Endothelial cell of umbilical vein (primary cell): ENCODE results near the gene KIAA1217. TPM values are rescaled to one million over a fixed set of nuclear protein-coding genes. Genes with fewer than 3 reads are reported as not detected.

Source experiments
- BruUV-seq: library from RNA; stranded (reverse); fragments of 400-500 nt; replicated peaks from 2 replicates; lab custom pipeline; 2021; lab: Mats Ljungman, UMichigan
- CTCF ChIA-PET: fragments of 300-600, 350-600 bp; sonication (Branson Sonifier 250); formaldehyde crosslinking; loops from one replicate; lab custom pipeline; 2021; ENCODE audit warnings: antibody characterized with exemption, inconsistent platforms; lab: Charles Lee
- POLR2A ChIA-PET: fragments of 300-600, 350-600 bp; sonication (Branson Sonifier 250); formaldehyde crosslinking; loops from one replicate; lab custom pipeline; 2021; ENCODE audit warnings: antibody characterized with exemption, inconsistent platforms; lab: Charles Lee
- DNase-seq: peaks from one replicate; pipeline ENCODE4 v3.0.0-alpha.2; 2011; ENCODE audit warnings: low read depth, low spot score
- FAIRE-seq: peaks from 2 replicates; lab custom pipeline; 2011; peaks lifted over from hg19 to GRCh38; lab: Jason Lieb, UNC
- H2AFZ ChIP-seq: 2 replicates; pipeline ENCODE4 v1.6.0; 2012; ENCODE audit warnings: low read depth, low read length, control low read depth, inconsistent platforms
- H3K27ac ChIP-seq: 2 replicates; pipeline ENCODE4 v1.5.1; 2011; ENCODE audit warnings: low read depth, mild to moderate bottlenecking, control low read depth, low read length, moderate library complexity; ENCODE audit not compliant: insufficient read depth
- H3K27me3 ChIP-seq, 2 experiments: 2 replicates each; pipeline versions ENCODE4 v1.6.0 to v1.6.1; 2011; ENCODE audit warnings: low read length in 2 of 2, mixed read lengths in 1 of 2; ENCODE audit not compliant: control insufficient read depth in 2 of 2, insufficient read depth in 2 of 2
- H3K36me3 ChIP-seq, 2 experiments: 2 replicates in 1 of 2; 3 replicates in 1 of 2; pipeline ENCODE4 v1.5.1; 2011; ENCODE audit warnings: low read length in 2 of 2, mild to moderate bottlenecking in 1 of 2, moderate library complexity in 1 of 2; ENCODE audit not compliant: control insufficient read depth in 2 of 2, insufficient read depth in 2 of 2; ENCODE audit errors: extremely low read depth in 1 of 2
- H3K4me1 ChIP-seq: 3 replicates; pipeline ENCODE4 v1.5.1; 2011; ENCODE audit warnings: mild to moderate bottlenecking, low read length; ENCODE audit not compliant: control insufficient read depth, insufficient read depth; ENCODE audit errors: extremely low read depth
- H3K4me2 ChIP-seq: 2 replicates; pipeline ENCODE4 v1.6.1; 2011; ENCODE audit warnings: low read length, control low read depth, mixed read lengths; ENCODE audit not compliant: insufficient read depth
- H3K4me3 ChIP-seq, 3 experiments: fragments of 200-600 bp in 1 of 3; sonication (generic), shearing (Covaris generic) in 1 of 3; replicated peaks in 1 of 3; 2 replicates each; pipeline ENCODE4 v1.5.1; 2011 to 2016; ENCODE audit warnings: control low read depth in 3 of 3, low read length in 3 of 3, mild to moderate bottlenecking in 2 of 3, inconsistent platforms in 1 of 3, low read depth in 1 of 3, moderate library complexity in 1 of 3; ENCODE audit not compliant: insufficient read depth in 1 of 3
- H3K79me2 ChIP-seq: 2 replicates; pipeline ENCODE4 v1.6.0; 2012; ENCODE audit warnings: low read length, inconsistent platforms; ENCODE audit not compliant: control insufficient read depth, insufficient read depth
- H3K9ac ChIP-seq: replicated peaks from 2 replicates; pipeline ENCODE3; 2011; ENCODE audit warnings: low read length, control low read depth; ENCODE audit not compliant: insufficient read depth; ENCODE audit errors: extremely low read depth
- H3K9me1 ChIP-seq: replicated peaks from 3 replicates; pipeline ENCODE4 v1.6.0; 2011; ENCODE audit warnings: mild to moderate bottlenecking, low read length; ENCODE audit not compliant: control insufficient read depth, insufficient read depth; ENCODE audit errors: extremely low read depth
- H3K9me3 ChIP-seq: replicated peaks from 2 replicates; pipeline ENCODE4 v1.5.1; 2012; ENCODE audit warnings: low read length, inconsistent platforms; ENCODE audit not compliant: control insufficient read depth, insufficient read depth
- H4K20me1 ChIP-seq: replicated peaks from 2 replicates; pipeline ENCODE3; 2011; ENCODE audit warnings: mild to moderate bottlenecking, low read length; ENCODE audit not compliant: control insufficient read depth, insufficient read depth; ENCODE audit errors: extremely low read depth
- CTCF ChIP-seq, 2 donors: IDR thresholded peaks; 1 replicate in 1 of 2; 2 replicates in 1 of 2; pipeline ENCODE4 v1.5.1; 2011; ENCODE audit warnings: low read length in 2 of 2, mild to moderate bottlenecking in 2 of 2, moderate library complexity in 2 of 2, control low read depth in 1 of 2, inconsistent platforms in 1 of 2, low read depth in 1 of 2; ENCODE audit not compliant: insufficient read depth in 1 of 2; ENCODE audit errors: extremely low read depth in 1 of 2
- EZH2 ChIP-seq: IDR thresholded peaks from 2 replicates; pipeline ENCODE4 v1.6.1; 2012; ENCODE audit warnings: borderline replicate concordance, low read depth, mild to moderate bottlenecking, moderate library complexity, low read length, inconsistent platforms; ENCODE audit not compliant: severe bottlenecking
- FOS ChIP-seq: IDR thresholded peaks from 2 replicates; pipeline ENCODE4 v1.6.1; 2011; ENCODE audit warnings: mild to moderate bottlenecking, low read length, moderate library complexity, borderline replicate concordance; ENCODE audit not compliant: insufficient read depth
- GATA2 ChIP-seq: IDR thresholded peaks from 2 replicates; pipeline ENCODE4 v1.7.0; 2011; ENCODE audit warnings: low read depth, mild to moderate bottlenecking, moderate library complexity, mixed read lengths, low read length; ENCODE audit not compliant: insufficient read length, insufficient read depth
- JUN ChIP-seq: IDR thresholded peaks from 2 replicates; pipeline ENCODE4 v1.6.1; 2011; ENCODE audit warnings: borderline replicate concordance, low read depth; ENCODE audit not compliant: insufficient read length, insufficient read depth
- MYC ChIP-seq: IDR thresholded peaks from one replicate; pipeline ENCODE4 v1.6.1; 2011; ENCODE audit warnings: mild to moderate bottlenecking, low read depth, low read length
- POLR2A ChIP-seq: IDR thresholded peaks from 2 replicates; pipeline ENCODE4 v1.6.1; 2012; ENCODE audit warnings: low read depth, mild to moderate bottlenecking, control low read depth, low read length
- POLR2AphosphoS5 ChIP-seq: IDR thresholded peaks from 2 replicates; pipeline ENCODE4 v1.6.1; 2012; ENCODE audit warnings: low read depth, mild to moderate bottlenecking, control low read depth, low read length, moderate library complexity; ENCODE audit not compliant: insufficient read depth
- dilution Hi-C: fragments of 300-500 bp; cut with MboI; formaldehyde crosslinking; loops from one replicate; pipeline ENCODE4 v1.15.0; 2019; ENCODE audit warnings: low sequenced_read_pairs; ENCODE audit not compliant: extremely low pct_ligation_motif_present
- intact Hi-C: fragments of 100-400 bp; cut with micrococcal nuclease; formaldehyde crosslinking; loops from one replicate; pipeline ENCODE4 v1.10.0; 2022
- polyA plus RNA-seq, 4 experiments: library from polyadenylated mRNA; depleted of rRNA in 3 of 4; stranded (reverse) in 3 of 4; unstranded in 1 of 4; fragments of >200 nt; gene quantifications; 2 replicates each; pipeline versions ENCODE4 v1.2.1 to v1.2.3, GENCODE V29; 2011 to 2012; ENCODE audit warnings: missing spikeins in 1 of 4
- total RNA-seq: library from RNA; stranded (reverse); gene quantifications from 2 replicates; pipeline ENCODE4 v1.2.3, GENCODE V29; 2021
- TF ChIP-seq, protein P1 (sequence below): IDR thresholded peaks from 2 replicates; pipeline ENCODE4 v1.6.1; 2011; ENCODE audit not compliant: insufficient read depth, insufficient read length

Gene KIAA1217
- total and polyA plus RNA-seq, 2 donors (not counting 3 experiments of a cell fraction or from before 2014, with no cell fraction given): 0.83 to 10.3 TPM

DNA sequence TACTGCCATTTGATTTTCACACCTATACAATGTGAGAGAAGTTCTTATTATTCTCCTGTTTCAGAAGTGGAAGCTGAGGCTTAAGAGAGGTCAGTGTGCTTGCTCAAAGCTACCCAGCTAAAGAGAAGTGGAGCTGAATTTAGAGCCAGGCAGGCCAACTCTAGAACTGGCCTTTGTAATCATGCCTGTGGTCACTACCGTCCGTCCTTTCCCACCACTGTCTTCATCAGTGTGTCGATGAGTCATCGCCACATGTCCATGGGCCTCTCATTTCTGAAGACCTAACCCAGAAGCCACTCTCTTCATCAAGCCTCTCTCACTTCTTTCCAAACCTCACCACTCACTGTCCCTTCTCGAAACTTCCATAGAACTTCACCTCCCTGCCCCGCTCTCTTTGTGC lies 237.8 kb downstream of the KIAA1217 start:
- H3K27ac ChIP-seq: no peak overlapping the region

GRCh38 chr10:24448351-24448999 lies 239.5 kb downstream of the KIAA1217 start:
- Histone ChIP-seq H3K9me3 (no peaks in the 10 kb centered on the region), H4K20me1 (no peaks in the 10 kb centered on the region), H3K27ac (no peak overlapping the region), H3K9me1 (no peaks in the 10 kb centered on the region), H3K4me2 (peak overlapping the region; percentile 57), H3K4me1 (peaks cover 12% of the 10 kb centered on the region), H3K27me3 (no peaks in the 10 kb centered on the region), H3K4me3 (no peak overlapping the region), H3K36me3 (no peaks in the 10 kb centered on the region), H3K79me2 (no peaks in the 10 kb centered on the region), H3K9ac (no peak overlapping the region), H2AFZ (peak overlapping the region; percentile 93)
- CTCF ChIA-PET: no interaction called here
- intact Hi-C loops (no loop called here), dilution Hi-C loops (no loop called here)
- peak; percentile 82 for FAIRE-seq
- no TSS peak for BruUV-seq
- POLR2A ChIA-PET: no interaction called here
- TF ChIP-seq GATA2 (peak; percentile 52), MYC (no peak), FOS (peak; percentile 9), JUN (peak; percentile 59), POLR2AphosphoS5 (no peak), CTCF (IDR thresholded peaks at IDR 0.05; ENCODE audit: extremely low read depth in 1 of 2, insufficient read depth in 1 of 2, low read depth in 1 of 2, low read length in 2 of 2) (no peak), POLR2A (no peak), EZH2 (no peak)
- TF ChIP-seq, protein P1, sequence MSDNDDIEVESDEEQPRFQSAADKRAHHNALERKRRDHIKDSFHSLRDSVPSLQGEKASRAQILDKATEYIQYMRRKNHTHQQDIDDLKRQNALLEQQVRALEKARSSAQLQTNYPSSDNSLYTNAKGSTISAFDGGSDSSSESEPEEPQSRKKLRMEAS: no peak
- DNase-seq: peak; percentile 17

More for the DNA sequence above, 237.8 kb downstream of the KIAA1217 start:
- no peak for FAIRE-seq
- H3K4me1 ChIP-seq: peaks cover 12% of the 10 kb centered on the region
- H3K9me3 ChIP-seq: no peaks in the 10 kb centered on the region
- intact Hi-C loops (no loop called here), dilution Hi-C loops (no loop called here)
- ChIA-PET CTCF (no interaction called here), POLR2A (no interaction called here)
- TF ChIP-seq JUN (peak; percentile 40), GATA2 (no peak)
- H2AFZ ChIP-seq: no peak overlapping the region
- H3K9me1 ChIP-seq: no peaks in the 10 kb centered on the region
- no peaks in the 10 kb centered on the region for H4K20me1 ChIP-seq
- no peak overlapping the region for H3K9ac ChIP-seq
- no TSS peak for BruUV-seq
- no peaks in the 10 kb centered on the region for H3K27me3 ChIP-seq
- no peak overlapping the region for H3K4me2 ChIP-seq
- no peaks in the 10 kb centered on the region for H3K36me3 ChIP-seq
- no peaks in the 10 kb centered on the region for H3K79me2 ChIP-seq
- H3K4me3 ChIP-seq: no peak overlapping the region
- DNase-seq: no peak
